NCI-H748 (cell line): ENCODE results near the gene ESYT3.

Experiments
- DNase-seq: peaks from one replicate; lab custom pipeline; 2025; ENCODE audit not compliant: unreplicated experiment; lab: John Stamatoyannopoulos, UW

ESYT3 gene, protein sequence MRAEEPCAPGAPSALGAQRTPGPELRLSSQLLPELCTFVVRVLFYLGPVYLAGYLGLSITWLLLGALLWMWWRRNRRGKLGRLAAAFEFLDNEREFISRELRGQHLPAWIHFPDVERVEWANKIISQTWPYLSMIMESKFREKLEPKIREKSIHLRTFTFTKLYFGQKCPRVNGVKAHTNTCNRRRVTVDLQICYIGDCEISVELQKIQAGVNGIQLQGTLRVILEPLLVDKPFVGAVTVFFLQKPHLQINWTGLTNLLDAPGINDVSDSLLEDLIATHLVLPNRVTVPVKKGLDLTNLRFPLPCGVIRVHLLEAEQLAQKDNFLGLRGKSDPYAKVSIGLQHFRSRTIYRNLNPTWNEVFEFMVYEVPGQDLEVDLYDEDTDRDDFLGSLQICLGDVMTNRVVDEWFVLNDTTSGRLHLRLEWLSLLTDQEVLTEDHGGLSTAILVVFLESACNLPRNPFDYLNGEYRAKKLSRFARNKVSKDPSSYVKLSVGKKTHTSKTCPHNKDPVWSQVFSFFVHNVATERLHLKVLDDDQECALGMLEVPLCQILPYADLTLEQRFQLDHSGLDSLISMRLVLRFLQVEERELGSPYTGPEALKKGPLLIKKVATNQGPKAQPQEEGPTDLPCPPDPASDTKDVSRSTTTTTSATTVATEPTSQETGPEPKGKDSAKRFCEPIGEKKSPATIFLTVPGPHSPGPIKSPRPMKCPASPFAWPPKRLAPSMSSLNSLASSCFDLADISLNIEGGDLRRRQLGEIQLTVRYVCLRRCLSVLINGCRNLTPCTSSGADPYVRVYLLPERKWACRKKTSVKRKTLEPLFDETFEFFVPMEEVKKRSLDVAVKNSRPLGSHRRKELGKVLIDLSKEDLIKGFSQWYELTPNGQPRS

DNA sequence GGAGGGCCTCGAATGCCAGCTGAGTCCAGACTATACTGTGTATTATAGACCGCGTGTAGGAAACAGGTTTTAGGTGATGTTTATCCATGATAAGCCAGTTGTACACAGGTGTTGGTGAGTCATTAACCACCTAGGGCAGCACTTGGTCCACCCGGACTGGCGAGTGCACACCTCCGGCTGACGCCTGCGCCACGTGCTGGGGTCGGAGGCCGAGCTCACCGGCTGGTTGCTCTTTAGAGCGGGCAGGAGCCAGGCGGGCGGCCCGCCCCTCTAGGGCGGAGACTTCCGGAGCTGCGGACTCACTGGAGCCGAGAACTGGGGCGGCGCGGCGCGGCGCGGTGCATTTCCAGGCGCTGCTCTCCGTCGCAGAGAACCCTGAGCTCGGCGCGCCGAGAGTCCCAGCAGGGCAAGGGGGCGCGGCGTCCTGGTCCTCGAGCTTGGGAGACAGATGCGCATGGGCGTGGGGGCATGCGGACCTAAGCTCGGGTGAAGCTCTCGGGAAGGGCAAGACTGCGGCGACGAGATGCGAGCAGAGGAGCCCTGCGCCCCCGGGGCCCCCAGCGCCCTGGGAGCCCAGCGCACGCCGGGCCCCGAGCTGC, at the start of gene ESYT3:
Gene ESYT3 (plus strand): TSS at position 341 of the 599 bp plus-strand sequence. CDS start 183 bp downstream, at position 524.
- DNase-seq = peak; percentile 78

- no peak for DNase-seq
Observed at GRCh38 chr3:138384976-138385375, 49.4 kb upstream of the ESYT3 start.

DNA sequence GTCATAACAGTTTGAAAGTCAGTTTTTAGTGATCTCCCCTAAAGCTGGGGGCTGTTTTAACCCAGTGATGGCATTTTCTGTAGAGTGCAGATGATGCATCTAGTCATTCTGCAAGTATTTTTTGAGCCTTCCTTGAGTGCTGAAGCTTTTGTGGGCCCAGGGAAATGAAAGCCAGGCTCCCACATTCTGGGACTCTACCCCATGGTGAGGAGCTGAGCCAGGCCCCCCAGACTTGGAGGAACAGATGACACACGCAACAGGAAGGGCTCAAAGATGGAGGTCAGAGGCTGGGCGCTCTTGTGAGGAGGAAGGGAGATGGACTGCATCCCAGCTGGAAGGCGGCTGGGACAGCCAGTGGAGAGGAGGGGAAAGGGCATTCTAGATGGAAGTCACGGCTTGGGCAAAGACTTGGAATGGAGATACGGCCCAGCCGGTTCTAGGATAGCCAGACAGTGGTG, 45.2 kb upstream of the ESYT3 start:
- DNase-seq = no peak

DNA sequence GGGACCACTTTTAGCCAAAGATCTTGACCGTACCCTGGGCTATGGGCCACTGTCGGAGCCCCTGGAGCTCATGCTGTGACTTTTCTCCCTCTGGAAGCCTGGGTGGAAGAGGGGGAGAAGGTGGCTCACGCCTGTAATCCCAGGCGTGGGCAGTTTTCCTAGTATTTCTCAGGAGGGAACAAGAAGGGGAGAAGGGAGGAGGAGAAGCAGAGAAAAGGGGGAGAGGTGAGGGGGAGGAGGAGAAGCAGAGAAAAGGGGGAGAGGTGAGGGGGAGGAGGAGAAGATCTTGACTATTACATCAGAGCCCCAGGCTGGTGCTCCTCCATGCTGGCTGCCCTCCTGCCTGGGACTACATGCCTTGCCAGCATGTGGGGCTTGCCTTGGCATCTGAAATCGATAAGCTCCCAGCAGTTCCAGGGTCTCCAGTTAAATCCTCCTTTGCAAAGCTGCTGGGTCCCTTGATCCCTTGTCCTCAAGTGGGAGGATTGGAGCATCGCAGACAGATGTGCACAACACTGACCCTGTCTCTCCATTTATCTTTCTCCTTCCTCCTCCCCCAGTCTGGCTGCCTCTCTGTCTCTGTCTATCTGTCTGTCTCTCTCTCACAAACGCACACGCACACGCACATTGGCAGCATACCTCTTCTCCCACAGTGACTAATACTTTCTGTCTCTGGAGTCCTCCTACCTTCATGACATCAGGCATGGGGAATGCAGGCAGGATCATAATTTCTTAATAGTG, 44.4 kb upstream of the ESYT3 start:
- no peak for DNase-seq

DNA sequence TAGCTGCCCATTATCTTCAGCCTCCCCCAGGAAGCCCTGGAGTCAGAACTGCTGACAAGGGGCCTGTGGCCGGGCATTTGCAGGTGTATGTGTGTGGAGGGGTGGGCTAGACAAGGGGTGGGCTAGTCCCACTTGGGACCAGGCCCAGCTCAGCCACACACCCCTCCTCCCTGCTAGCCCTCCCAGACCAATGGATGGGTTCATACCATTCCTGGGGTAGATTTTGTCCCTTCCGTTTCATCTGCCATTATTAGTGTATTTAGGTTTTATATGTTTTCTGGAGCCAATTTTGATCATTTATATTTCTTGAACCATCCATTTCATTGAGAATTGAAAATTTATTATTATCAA, 43.9 kb upstream of the ESYT3 start:
- no peak for DNase-seq

DNA sequence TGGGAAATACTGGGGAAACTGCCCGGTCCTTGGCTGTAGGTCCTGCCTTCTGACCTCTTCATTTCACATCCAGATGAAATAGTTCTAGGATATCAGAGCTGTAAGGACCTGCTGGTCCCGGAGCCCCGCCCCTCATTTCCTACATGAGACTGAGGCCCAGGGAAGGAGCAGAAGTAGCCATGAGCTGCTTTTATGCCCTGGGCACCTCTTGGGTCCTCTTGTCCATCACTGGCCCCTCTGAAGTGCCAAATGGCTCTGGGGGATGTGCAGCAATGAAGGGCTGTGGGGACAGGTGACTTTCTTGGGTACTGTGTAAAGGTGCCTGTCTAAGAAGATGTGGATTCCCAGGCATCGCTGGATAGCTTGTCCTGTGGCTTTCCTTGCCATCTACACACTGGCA, 40.3 kb upstream of the ESYT3 start:
- no peak for DNase-seq

DNA sequence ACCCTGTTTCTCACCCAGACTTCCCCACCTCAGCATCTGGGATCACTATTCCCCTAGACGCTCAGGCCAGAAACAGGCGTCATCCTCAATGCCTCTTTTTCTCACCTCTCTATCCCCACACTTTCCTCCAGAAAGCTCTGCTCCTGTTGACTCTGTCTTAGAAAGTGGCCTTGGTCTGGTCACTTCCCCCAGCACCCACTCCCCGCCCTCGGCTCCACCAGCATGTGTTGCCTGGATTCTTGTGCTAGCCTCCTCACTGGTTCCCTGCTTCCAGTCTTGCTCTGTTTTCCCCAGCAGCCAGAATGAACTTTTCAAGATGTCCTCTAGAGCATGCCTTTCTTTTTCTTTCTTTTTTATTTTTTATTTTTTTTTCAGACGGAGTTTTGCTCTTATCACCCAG, 39.7 kb upstream of the ESYT3 start:
- no peak for DNase-seq

- no peak for DNase-seq
Observed at GRCh38 chr3:138395865-138396751, 38.3 kb upstream of the ESYT3 start.

- no peak for DNase-seq
Observed at GRCh38 chr3:138396752-138397410, 37.5 kb upstream of the ESYT3 start.

- DNase-seq = no peak
Observed at GRCh38 chr3:138397983-138398382, 36.4 kb upstream of the ESYT3 start.

DNA sequence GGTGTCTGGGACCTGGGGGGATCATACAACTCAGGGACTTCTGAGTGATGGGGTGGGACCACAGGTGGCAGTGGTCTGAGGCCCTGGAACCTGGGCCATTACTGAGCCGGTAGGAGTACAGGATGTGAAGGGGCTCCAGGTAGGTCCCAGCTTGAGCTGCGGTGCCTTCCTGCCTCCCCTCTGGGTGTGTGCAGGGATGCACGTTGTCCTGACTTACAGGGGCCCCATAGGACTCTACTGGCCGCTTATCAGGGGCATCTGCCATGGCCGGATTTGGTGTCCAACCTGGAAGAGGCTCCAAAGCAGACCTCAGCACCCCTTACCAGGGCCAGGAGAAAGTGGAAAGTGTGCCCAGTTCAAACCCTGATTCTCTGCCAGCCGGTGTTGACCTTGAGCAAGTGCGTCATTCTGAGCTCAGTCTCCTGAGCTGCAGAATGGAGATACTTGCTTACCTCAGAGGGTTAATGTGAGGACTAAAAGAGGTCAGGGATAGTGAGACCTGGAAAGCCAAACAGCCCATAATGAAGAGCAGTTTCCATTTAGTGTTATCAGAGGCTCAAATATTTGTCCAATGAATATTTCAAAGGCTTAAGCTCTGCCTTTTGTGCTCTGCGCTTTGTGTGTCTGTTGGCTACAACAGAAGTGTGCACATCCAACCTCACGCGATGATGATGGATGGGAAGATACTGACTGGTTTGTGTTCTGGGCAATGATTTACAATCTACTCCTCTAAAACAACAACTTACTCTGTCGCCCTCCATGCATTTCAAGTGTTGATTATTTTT, 35.4 kb upstream of the ESYT3 start:
- peak; percentile 28 for DNase-seq

DNA sequence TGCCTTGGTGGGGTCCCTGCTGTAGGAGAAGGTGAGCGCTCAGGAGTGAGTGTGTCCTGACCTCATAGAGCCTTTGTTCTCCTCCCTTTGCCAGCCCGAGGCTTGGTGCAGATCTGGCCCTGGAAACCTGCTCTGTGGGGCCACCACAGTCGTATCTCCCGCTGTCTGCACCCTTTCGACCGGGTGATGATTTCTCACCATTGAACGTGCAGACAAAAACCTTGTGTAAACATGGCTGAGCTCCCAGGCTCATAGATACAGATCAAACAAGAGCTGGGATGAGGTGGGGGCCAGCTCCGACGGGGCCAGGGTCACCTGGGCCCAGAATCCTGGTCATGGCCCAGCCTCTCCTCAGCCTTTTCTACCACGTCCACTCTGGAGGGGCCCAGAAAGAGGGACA, 34.6 kb upstream of the ESYT3 start:
- peak; percentile 4 for DNase-seq

GRCh38 chr3:138400651-138401070, 33.8 kb upstream of the ESYT3 start:
- no peak for DNase-seq

- DNase-seq = no peak
Observed at GRCh38 chr3:138401834-138402233, 32.6 kb upstream of the ESYT3 start.

DNA sequence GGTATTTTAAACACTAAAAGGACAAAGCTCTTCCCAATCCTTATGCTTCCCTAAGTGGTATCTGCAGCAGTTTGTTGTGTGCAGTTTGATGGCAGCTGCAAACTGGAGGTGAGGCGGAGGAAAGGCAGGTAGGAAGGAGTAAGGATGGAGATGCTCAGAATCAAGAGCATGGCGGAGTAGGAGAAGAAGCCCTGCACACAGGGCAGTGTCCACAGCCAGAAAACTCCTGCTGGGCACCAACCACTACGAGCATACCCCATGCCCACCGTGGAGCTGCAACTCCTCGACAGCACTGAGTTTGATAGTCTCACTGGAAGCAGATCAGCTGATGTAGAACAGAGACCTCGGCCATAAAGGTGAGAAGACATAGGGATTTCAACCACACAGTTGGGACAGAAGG, 30.3 kb upstream of the ESYT3 start:
- no peak for DNase-seq

GRCh38 chr3:138405001-138405400, 29.4 kb upstream of the ESYT3 start:
- no peak for DNase-seq

DNA sequence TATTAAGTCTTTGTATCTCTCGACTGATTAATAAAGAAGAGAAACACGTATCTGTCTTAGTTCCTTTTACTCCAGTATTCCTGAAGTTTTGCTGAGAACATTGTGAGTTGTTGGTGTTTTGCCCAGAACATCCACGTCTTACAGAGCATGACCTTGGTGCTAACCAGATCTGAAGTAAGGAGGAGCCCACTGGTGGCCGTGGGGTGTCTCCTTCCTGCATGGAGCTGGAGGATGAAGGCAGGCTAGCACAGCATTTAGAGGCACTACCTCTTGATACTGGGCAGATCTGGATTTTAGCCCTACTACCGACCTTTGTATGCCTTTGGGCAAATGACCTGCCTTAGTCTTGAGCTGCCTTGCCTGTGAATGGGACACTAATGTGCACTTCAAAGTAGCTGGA, 28.9 kb upstream of the ESYT3 start:
- no peak for DNase-seq

DNA sequence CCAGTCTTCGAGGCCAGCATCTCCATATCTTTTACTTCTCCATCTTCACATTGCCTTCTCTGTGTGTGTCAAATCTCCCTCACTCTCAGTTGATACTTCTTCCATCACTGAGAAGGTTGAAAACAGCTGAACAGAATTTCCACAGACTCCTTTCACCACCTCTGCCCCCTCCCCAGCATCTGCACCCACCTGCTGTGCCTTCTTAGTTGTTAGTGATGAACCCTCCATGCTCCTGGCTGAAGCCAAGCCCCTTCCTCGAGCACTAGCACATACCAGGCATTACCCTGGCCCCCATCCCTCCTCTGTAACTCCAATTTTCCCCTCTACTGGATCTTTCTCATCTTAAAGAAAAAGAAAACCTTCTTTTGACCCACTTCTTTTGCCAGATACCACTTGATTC, 27.8 kb upstream of the ESYT3 start:
- no peak for DNase-seq
